Astrocyte (in vitro differentiated cells and primary cell): ENCODE measurements around the gene XG.

Source experiments
- CTCF ChIP-seq: IDR thresholded peaks from 2 replicates; pipeline ENCODE4 v1.5.1; 2011; ENCODE audit warnings: low read depth, mild to moderate bottlenecking, inconsistent platforms, low read length, moderate library complexity; ENCODE audit not compliant: insufficient read depth
- EZH2 ChIP-seq: IDR thresholded peaks from 2 replicates; pipeline ENCODE4 v1.6.1; 2012; ENCODE audit warnings: mild to moderate bottlenecking, low read length, inconsistent platforms; ENCODE audit not compliant: insufficient read depth

DNA sequence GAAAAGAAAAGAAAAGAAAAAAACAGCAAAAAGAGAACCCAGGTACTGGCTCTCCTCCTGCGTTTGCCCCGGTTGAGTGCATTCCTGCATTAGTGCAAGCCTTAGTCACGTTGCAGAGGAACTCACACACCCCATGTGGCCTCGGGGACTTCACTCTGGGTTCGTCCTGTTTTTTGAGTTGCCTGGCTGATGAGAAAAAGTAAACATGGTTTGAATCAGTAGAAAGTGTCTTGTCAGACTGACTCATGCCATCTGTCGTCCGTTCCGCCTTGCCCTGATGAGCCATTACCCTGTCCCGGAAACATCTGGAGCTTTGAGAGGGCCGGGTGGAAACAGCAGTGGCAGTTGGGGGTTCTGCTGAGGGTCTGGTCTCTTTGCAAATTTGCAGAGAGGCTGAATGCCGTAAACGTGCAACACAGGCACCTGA, 44.5 kb upstream of the XG start:
- TF ChIP-seq CTCF (no peak), EZH2 (no peak)
